ENCODE data around the gene ABCC8. TPM values are rescaled to one million over a fixed set of nuclear protein-coding genes. Genes with fewer than 3 reads are reported as not detected.

The ABCC8 gene
- total RNA-seq, 1 donor from 2014 or later: 4.9 TPM

DNA sequence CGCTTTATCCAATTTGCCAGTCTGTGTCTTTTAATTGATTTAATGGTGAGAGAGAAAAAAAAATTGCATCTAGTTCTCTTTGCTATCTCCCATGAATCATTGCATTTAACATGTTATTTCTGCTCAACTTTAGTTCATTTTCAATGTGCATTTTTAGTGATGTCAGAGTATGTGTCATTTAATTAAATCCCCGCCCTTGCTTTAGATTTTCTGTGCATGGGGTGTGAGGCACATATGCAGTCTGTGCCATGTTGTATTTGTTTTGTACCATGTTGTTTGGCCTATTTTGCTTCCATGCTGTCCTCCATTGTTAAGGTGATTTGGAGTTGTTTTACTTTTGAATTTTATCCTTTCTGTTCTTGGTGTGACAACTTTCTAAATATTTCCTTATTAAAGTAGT, 133.4 kb downstream of the ABCC8 start:
- Histone ChIP-seq H3K36me3 (no peaks in the 10 kb centered on the region), H3K9me3 (no peaks in the 10 kb centered on the region), H3K4me3 (no peak overlapping the region), H3K27me3 (ENCODE audit: low read depth) (no peaks in the 10 kb centered on the region), H3K4me1 (no peaks in the 10 kb centered on the region), H3K27ac (no peak overlapping the region)
- no peak for DNase-seq
- intact Hi-C loops (cut with DNase I): no loop called here
- ATAC-seq: no peak
- TF ChIP-seq, protein P1, sequence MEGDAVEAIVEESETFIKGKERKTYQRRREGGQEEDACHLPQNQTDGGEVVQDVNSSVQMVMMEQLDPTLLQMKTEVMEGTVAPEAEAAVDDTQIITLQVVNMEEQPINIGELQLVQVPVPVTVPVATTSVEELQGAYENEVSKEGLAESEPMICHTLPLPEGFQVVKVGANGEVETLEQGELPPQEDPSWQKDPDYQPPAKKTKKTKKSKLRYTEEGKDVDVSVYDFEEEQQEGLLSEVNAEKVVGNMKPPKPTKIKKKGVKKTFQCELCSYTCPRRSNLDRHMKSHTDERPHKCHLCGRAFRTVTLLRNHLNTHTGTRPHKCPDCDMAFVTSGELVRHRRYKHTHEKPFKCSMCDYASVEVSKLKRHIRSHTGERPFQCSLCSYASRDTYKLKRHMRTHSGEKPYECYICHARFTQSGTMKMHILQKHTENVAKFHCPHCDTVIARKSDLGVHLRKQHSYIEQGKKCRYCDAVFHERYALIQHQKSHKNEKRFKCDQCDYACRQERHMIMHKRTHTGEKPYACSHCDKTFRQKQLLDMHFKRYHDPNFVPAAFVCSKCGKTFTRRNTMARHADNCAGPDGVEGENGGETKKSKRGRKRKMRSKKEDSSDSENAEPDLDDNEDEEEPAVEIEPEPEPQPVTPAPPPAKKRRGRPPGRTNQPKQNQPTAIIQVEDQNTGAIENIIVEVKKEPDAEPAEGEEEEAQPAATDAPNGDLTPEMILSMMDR (IDR thresholded peaks at IDR 0.05): no peak

Other genes with a start within 250 kb of the ABCC8 start
- 82.7 TPM for gene NUCB2, start 200.1 kb downstream of the ABCC8 start, total RNA-seq
- gene NCR3LG1, start 125.0 kb downstream of the ABCC8 start, total RNA-seq: 3.2 TPM
- 4.3 TPM for gene KCNJ11, start 88.2 kb downstream of the ABCC8 start, total RNA-seq
- 0.30 TPM for gene USH1C, start 67.6 kb upstream of the ABCC8 start, total RNA-seq
- gene OTOG, start 70.4 kb upstream of the ABCC8 start, total RNA-seq: not detected
- not detected for gene MYOD1, start 242.7 kb upstream of the ABCC8 start, total RNA-seq